Fibroblast of villous mesenchyme (primary cell): ENCODE data around the gene USP3. TPM values are rescaled to one million over a fixed set of nuclear protein-coding genes. Genes with fewer than 3 reads are reported as not detected.

Experiments used
- DNase-seq: peaks from one replicate; pipeline ENCODE4 v3.0.0-alpha.2; 2010; ENCODE audit warnings: low read depth
- H3K4me3 ChIP-seq: 2 replicates; pipeline ENCODE4 v1.5.1; 2011; ENCODE audit warnings: low read depth, mild to moderate bottlenecking, low read length
- total RNA-seq: library from RNA; depleted of rRNA; stranded (reverse); fragments of >200 nt; gene quantifications from 2 replicates; pipeline ENCODE4 v1.2.3, GENCODE V29; 2012
- TF ChIP-seq, protein P1 (sequence below): IDR thresholded peaks from 2 replicates; pipeline ENCODE4 v1.5.1; 2012; ENCODE audit warnings: low read depth, mild to moderate bottlenecking, low read length; ENCODE audit not compliant: insufficient read depth

The USP3 gene
- total RNA-seq, 1 donor = 34.1 TPM

DNA sequence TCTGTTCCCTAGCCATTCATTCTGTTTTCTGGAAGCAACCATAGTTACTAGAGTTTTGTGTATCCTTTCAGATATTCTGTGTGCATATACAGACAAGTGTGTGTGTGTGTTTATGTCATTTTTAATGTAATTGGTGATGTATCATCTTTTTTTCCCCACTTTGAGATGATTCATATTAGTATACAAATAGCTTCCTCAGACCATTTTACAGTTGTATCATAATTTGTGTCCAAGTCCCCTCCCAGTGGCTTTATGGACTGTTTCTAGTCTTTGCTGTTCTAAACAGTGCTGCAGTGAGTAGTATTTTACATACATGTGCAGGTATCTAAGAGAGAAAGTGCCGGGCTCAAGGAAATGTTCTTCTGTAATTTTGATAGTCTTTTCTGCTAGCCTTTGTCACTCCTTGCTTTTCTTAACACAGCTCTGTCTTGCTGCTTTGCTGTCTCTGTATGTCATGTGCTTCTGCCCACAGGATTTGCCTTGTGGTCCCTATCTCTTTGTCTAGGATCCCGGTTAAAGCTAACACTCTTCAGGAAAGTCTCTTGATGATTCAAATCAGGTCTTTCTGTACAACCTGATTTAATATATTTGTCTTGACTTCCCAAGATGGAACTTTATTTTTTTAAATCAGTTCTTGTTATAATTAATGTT, 61.3 kb downstream of the USP3 start:
- no peak for DNase-seq
- no peak overlapping the region for H3K4me3 ChIP-seq
- TF ChIP-seq, protein P1, sequence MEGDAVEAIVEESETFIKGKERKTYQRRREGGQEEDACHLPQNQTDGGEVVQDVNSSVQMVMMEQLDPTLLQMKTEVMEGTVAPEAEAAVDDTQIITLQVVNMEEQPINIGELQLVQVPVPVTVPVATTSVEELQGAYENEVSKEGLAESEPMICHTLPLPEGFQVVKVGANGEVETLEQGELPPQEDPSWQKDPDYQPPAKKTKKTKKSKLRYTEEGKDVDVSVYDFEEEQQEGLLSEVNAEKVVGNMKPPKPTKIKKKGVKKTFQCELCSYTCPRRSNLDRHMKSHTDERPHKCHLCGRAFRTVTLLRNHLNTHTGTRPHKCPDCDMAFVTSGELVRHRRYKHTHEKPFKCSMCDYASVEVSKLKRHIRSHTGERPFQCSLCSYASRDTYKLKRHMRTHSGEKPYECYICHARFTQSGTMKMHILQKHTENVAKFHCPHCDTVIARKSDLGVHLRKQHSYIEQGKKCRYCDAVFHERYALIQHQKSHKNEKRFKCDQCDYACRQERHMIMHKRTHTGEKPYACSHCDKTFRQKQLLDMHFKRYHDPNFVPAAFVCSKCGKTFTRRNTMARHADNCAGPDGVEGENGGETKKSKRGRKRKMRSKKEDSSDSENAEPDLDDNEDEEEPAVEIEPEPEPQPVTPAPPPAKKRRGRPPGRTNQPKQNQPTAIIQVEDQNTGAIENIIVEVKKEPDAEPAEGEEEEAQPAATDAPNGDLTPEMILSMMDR = no peak

DNA sequence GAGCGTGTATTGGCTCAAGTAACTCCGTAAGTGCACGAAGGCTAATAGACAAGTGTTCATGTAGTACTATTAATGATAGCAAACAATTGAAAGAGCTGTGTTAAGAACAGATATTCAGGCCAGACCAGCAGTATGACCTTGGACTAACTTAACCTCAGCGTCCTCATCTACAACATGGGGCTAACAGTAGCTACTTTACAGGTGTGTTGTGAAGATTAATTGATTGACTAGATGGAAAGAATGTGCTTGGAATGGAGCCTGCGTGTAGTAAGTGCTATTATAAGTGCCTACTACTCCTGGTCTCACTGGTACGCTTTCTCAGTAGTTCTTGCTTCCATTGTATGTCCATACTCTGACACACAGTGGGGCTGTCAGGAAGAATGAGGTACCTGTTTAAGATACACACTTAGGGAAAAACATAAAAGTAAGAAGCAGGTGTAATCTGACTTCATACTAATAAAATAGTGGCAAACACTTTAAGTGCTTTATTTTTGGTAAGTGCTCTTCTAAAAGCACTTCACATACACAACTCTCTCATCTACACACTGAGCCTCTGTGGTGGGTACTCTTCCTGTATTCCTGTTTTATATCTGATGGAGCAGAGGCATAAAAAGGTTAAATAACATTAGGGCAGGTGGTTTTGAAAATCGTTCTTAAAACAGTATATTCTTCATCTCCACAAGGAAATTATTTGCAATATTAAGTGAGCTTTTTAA, 68.5 kb downstream of the USP3 start:
- no peak overlapping the region for H3K4me3 ChIP-seq
- TF ChIP-seq, protein P1 = no peak
- DNase-seq = no peak

DNA sequence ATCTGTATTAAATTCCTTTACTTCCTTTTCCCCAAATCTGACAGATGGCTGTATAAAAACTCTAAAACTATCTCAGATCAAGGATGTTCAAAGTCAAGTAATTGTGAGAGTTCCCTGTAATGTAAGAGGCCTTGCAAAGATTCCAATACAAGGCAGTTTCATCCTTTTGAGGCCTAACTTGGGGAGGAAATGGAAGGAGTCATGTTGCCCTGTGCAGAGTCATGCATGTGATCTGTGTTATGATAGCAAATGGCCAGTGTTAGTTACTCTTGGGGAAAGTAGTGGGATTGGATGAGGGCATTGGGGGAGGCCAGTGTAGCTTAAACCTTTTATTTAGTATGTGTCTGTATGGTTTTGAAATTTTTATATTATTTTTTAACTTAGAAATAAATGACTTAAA, 69.1 kb downstream of the USP3 start:
- no peak overlapping the region for H3K4me3 ChIP-seq
- peak; percentile 27 for DNase-seq
- TF ChIP-seq, protein P1 = no peak

DNA sequence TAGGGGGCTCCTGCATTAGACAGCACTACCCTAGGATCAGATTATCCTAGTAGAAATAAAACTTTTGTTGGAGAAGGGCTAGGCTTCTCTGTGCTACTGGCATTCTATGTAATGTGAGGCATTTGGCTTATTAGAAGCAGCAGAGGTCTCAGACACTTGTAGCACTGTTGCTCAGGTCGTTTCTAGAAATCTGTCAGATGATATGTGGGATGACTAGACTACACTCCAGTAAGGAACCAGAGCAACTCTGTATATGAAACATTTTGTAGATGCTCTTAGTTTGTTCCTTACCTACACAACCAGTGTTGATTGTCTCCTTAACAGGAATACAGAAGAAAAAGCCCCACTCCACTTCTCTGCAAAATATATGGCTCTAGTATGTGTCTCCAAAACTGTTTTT, 70.9 kb downstream of the USP3 start:
- no peak overlapping the region for H3K4me3 ChIP-seq
- DNase-seq = no peak
- TF ChIP-seq, protein P1 = no peak

DNA sequence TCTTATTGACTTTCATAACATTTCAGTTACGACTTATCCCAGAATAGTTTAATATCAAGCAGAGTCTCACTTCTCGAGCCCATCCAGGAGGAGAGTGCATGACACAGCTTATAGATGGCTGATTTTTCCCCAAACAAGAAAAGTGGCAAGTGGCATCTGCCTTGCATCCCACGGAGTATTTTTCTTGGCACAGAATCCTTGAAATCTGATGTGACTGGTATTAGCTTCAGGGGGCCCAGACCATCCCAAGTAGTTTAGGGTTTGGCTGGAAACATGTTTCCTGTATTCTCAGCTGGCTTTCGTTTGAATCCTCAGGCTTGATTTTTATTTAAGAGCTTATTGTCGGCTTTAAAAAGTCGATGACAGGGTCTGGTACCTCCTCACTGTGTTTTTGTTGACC, 72.0 kb downstream of the USP3 start:
- TF ChIP-seq, protein P1 = no peak
- no peak overlapping the region for H3K4me3 ChIP-seq
- no peak for DNase-seq

DNA sequence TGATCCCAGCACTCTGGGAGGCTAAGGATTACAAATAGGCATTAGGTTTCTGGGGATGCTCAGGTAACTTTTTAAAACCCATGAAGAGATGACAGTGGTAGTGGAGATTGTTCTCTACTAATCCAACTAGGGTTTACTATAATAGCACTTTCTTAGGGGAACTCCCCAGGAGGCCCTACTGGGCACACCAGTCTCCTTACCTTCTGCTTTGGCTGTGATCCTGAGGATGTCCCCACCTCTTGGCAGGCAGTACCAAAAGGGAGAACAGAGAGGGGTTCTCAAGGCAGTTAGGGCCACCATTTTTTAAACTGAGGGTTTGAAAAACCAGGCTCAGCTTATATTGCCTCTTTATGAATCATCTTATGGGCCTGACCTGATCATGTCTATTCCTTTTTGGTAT, 77.8 kb downstream of the USP3 start:
- no peak overlapping the region for H3K4me3 ChIP-seq
- no peak for DNase-seq
- TF ChIP-seq, protein P1 = no peak
